C4-2B (cell line): Measurements from ENCODE around the gene RAB11A.

Experiments used
- ZFX ChIP-seq: fragments of 450-650 bp; IDR thresholded peaks from 2 replicates; pipeline ENCODE4 v1.6.1; 2017
- TF ChIP-seq, protein P1 (sequence below): fragments of 450-650 bp; conservative IDR thresholded peaks from 2 replicates; pipeline ENCODE4 v1.5.1; 2017; ENCODE audit warnings: mild to moderate bottlenecking

DNA sequence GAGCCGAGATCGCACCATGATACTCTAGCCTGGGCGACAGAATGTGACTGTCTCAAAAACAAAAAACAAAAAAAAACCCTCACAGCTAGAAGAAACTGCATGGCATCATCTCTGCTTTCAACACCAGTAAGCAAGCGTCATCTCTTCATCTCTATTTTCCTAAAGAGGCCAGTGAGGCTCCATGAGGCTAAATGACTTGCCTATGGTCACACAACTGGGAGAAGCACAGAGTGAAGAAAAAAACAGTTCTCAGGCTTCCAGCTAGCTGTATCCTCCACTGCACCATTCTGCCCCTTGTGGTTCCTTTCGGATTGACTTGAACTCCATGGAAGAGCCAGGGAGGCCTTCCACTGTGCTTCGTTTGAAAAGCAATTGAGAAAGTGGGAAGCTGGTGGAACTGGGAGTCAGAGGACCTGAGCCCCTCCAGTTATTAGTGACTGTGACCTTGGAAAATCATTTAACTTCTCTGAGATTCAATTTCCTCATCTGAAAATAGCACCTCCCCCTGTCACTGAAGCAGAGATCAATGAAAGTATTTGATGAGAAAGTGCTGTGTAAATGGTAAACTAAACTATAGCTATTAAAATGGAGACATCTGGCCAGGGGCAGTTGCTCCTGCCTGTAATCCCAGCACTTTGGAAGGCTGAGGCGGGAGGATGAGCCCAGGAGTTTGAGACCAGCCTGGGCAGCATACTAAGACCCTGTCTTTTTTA is 45.1 kb upstream of the RAB11A start:
- TF ChIP-seq, protein P1, sequence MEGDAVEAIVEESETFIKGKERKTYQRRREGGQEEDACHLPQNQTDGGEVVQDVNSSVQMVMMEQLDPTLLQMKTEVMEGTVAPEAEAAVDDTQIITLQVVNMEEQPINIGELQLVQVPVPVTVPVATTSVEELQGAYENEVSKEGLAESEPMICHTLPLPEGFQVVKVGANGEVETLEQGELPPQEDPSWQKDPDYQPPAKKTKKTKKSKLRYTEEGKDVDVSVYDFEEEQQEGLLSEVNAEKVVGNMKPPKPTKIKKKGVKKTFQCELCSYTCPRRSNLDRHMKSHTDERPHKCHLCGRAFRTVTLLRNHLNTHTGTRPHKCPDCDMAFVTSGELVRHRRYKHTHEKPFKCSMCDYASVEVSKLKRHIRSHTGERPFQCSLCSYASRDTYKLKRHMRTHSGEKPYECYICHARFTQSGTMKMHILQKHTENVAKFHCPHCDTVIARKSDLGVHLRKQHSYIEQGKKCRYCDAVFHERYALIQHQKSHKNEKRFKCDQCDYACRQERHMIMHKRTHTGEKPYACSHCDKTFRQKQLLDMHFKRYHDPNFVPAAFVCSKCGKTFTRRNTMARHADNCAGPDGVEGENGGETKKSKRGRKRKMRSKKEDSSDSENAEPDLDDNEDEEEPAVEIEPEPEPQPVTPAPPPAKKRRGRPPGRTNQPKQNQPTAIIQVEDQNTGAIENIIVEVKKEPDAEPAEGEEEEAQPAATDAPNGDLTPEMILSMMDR: peak; percentile 82
- no peak for TF ChIP-seq ZFX
